HepG2 (cell line): ENCODE results near the gene TMED9. TPM values are rescaled to one million over a fixed set of nuclear protein-coding genes. Genes with fewer than 3 reads are reported as not detected.

Experiments
- AGO1 ChIP-seq: fragments of 200-400 bp; formaldehyde crosslinking; IDR thresholded peaks from 2 replicates; pipeline ENCODE4 v1.6.1; 2017; ENCODE audit warnings: mild to moderate bottlenecking, low read depth, low read length, moderate library complexity; ENCODE audit not compliant: poor library complexity, severe bottlenecking
- ARID4A ChIP-seq: sonication (generic); formaldehyde crosslinking; IDR thresholded peaks from 2 replicates; pipeline ENCODE4 v1.5.0; 2020; ENCODE audit warnings: mild to moderate bottlenecking, missing genetic modification reagents, borderline replicate concordance
- ARID5B ChIP-seq: IDR thresholded peaks from 2 replicates; pipeline ENCODE4 v1.4.0; 2020; ENCODE audit warnings: mild to moderate bottlenecking, missing genetic modification reagents
- ATF5 ChIP-seq: sonication (generic); formaldehyde crosslinking; IDR thresholded peaks from 2 replicates; pipeline ENCODE4 v1.4.0; 2020; ENCODE audit warnings: mild to moderate bottlenecking, low read depth, missing genetic modification reagents
- HNF4A ChIP-seq: sonication (generic); formaldehyde crosslinking; IDR thresholded peaks from 2 replicates; pipeline ENCODE4 v1.4.0; 2020; ENCODE audit warnings: missing genetic modification reagents
- IRF1 ChIP-seq: sonication (generic); formaldehyde crosslinking; IDR thresholded peaks from 2 replicates; pipeline ENCODE4 v1.4.0; 2020; ENCODE audit warnings: low read depth, mild to moderate bottlenecking, missing genetic modification reagents
- MTERF4 ChIP-seq: sonication (generic); formaldehyde crosslinking; IDR thresholded peaks from 2 replicates; pipeline ENCODE4 v1.8.0; 2023; ENCODE audit warnings: mild to moderate bottlenecking, missing genetic modification reagents
- PBX2 ChIP-seq: IDR thresholded peaks from 2 replicates; pipeline ENCODE4 v1.6.1; 2016; ENCODE audit warnings: control low read depth
- PRMT3 ChIP-seq: sonication (generic); formaldehyde crosslinking; IDR thresholded peaks from 2 replicates; pipeline ENCODE4 v1.8.1; 2022; ENCODE audit warnings: low read depth, mild to moderate bottlenecking, moderate library complexity, missing genetic modification reagents, borderline replicate concordance
- RAD51 ChIP-seq: fragments of 450-650 bp; IDR thresholded peaks from 2 replicates; pipeline ENCODE4 v1.6.1; 2016; ENCODE audit warnings: borderline replicate concordance
- REPIN1 ChIP-seq: sonication (generic); formaldehyde crosslinking; IDR thresholded peaks from 2 replicates; pipeline ENCODE4 v1.8.0; 2022; ENCODE audit warnings: missing genetic modification reagents, low read depth, mild to moderate bottlenecking, borderline replicate concordance
- SOX5 ChIP-seq: IDR thresholded peaks from 2 replicates; pipeline ENCODE4 v1.6.1; 2016; ENCODE audit warnings: borderline replicate concordance
- ZBTB37 ChIP-seq: sonication (generic); formaldehyde crosslinking; IDR thresholded peaks from 2 replicates; pipeline ENCODE4 v1.4.0; 2020; ENCODE audit warnings: mild to moderate bottlenecking, missing genetic modification reagents
- ZFP36L1 ChIP-seq: sonication (generic); formaldehyde crosslinking; IDR thresholded peaks from 2 replicates; pipeline ENCODE4 v1.8.0; 2022; ENCODE audit warnings: mild to moderate bottlenecking, missing genetic modification reagents, moderate library complexity
- polyA plus RNA-seq, 8 experiments: library from polyadenylated mRNA; depleted of rRNA in 3 of 8; stranded (reverse) in 7 of 8; unstranded in 1 of 8; fragments of >200 nt; fragmentation: Illumina TruSeq in 4 of 8; extraction: Trizol in 4 of 8; gene quantifications; 2 replicates each; pipeline versions ENCODE4 v1.2.1 to v1.2.3, GENCODE V29; 2011 to 2016; ENCODE audit warnings: low read depth in 4 of 8, missing spikeins in 1 of 8, mixed read lengths in 1 of 8; ENCODE audit not compliant: insufficient read depth in 1 of 8
- total RNA-seq, 5 experiments: library from RNA; depleted of rRNA; stranded (reverse); fragments of >200 nt; fragmentation: Illumina TruSeq; extraction: Trizol; gene quantifications; 2 replicates each; pipeline ENCODE4 v1.2.3, GENCODE V29; 2016; ENCODE audit warnings: low read depth in 1 of 5

The TMED9 gene
- total and polyA plus RNA-seq, 2 of the 13 experiments (the other 11 are each of a cell fraction or from before 2014, with no cell fraction given), result 161 to 350 TPM

GRCh38 chr5:177599731-177600507 lies 7.9 kb downstream of the TMED9 start, which contains the start of gene B4GALT7 (continued):
- TF ChIP-seq ATF5 (CRISPR knock-in tag) (no peak), PRMT3 (no peak), IRF1 (CRISPR knock-in tag) (no peak; the same call in 1 of the 2 replicates), HNF4A (CRISPR knock-in tag) (no peak), ARID4A (peak; percentile 69), ARID5B (peak; percentile 43), PBX2 (no peak), ZFP36L1 (no peak), ZBTB37 (no peak), RAD51 (no peak), MTERF4 (CRISPR knock-in tag) (no peak), REPIN1 (peak; percentile 81; the same call in 1 of the 2 replicates), AGO1 (peak; percentile 25), SOX5 (CRISPR knock-in tag) (peak; percentile 9; the same call in 1 of the 2 replicates)
